HG03064 (cell line): Measurements from ENCODE around the gene LMO1.

Experiments used
- ATAC-seq: cut with Tn5 transposase; IDR thresholded peaks from one replicate; pipeline ENCODE4 v1.9.1; 2021; ENCODE audit warnings: low read depth; ENCODE audit not compliant: unreplicated experiment

LMO1 gene

GRCh38 chr11:8266246-8267241 is 2.9 kb upstream of the LMO1 start:
- ATAC-seq = no peak

GRCh38 chr11:8265681-8266241 is 2.1 kb upstream of the LMO1 start:
- ATAC-seq = no peak

- no peak for ATAC-seq
Measured at GRCh38 chr11:8263109-8263768, 439 bp downstream of the LMO1 start.

GRCh38 chr11:8262552-8263108 is 1.0 kb downstream of the LMO1 start:
- no peak for ATAC-seq

- ATAC-seq = no peak
Measured at GRCh38 chr11:8261921-8262551, 1.6 kb downstream of the LMO1 start.

GRCh38 chr11:8261291-8261690 is 2.4 kb downstream of the LMO1 start:
- ATAC-seq = no peak

- ATAC-seq = no peak
Measured at GRCh38 chr11:8260202-8260966, 3.3 kb downstream of the LMO1 start.

- ATAC-seq = no peak
Measured at GRCh38 chr11:8259306-8259959, 4.2 kb downstream of the LMO1 start.

- ATAC-seq = no peak
Measured at GRCh38 chr11:8258784-8259183, 4.9 kb downstream of the LMO1 start.

- ATAC-seq = no peak
Measured at GRCh38 chr11:8258289-8258688, 5.4 kb downstream of the LMO1 start.

GRCh38 chr11:8257003-8257664 is 6.5 kb downstream of the LMO1 start:
- no peak for ATAC-seq

- no peak for ATAC-seq
Measured at GRCh38 chr11:8256271-8257002, 7.2 kb downstream of the LMO1 start.

GRCh38 chr11:8253566-8253965 is 10.1 kb downstream of the LMO1 start:
- ATAC-seq = no peak

- no peak for ATAC-seq
Measured at GRCh38 chr11:8252946-8253345, 10.7 kb downstream of the LMO1 start.

GRCh38 chr11:8252388-8252787 is 11.3 kb downstream of the LMO1 start:
- ATAC-seq = no peak

GRCh38 chr11:8251616-8252295 is 11.9 kb downstream of the LMO1 start:
- no peak for ATAC-seq

GRCh38 chr11:8250981-8251615 is 12.6 kb downstream of the LMO1 start:
- no peak for ATAC-seq
